ENCODE measurements around the gene SMKR1. TPM values are rescaled to one million over a fixed set of nuclear protein-coding genes. Genes with fewer than 3 reads are reported as not detected.
"Not testable (repeated sequence)": the region's sequence is repeated elsewhere in the genome, so short reads cannot be mapped to it uniquely, and the experiment has no call there.

The SMKR1 gene
- total and polyA plus RNA-seq, 2 experiments from 2014 or later = 2.1 TPM; not detected in 1

DNA sequence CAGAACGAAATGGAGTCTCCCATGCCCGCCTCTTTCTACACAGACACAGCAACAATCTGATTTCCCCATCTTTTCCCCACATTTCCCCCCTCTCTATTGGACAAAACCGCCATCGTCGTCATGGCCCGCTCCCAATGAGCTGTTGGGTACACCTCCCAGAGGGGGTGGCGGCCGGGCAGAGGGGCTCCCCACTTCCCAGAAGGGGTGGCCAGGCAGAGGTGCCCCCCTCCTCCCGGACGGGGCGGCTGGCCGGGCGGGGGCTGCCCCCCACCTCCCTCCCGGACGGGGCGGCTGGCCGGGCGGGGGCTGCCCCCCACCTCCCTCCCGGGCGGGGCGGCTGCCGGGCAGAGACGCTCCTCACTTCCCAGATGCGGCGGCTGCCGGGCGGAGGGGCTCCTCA lies 26.4 kb upstream of the SMKR1 start:
- Mint-ChIP-seq H3K9me3 (peaks cover 24% of the 10 kb centered on the region), H3K27me3 (ENCODE audit: insufficient read depth, low read depth, poor library complexity) (peaks cover 10% of the 10 kb centered on the region), H3K36me3 (ENCODE audit: low read depth) (peaks cover 40% of the 10 kb centered on the region)
- H3K79me2 ChIP-seq (replicated peaks; ENCODE audit: insufficient read depth); H3K27ac ChIP-seq (ENCODE audit: low read depth); H3K4me1 Mint-ChIP-seq; ATAC-seq; H3K36me3 ChIP-seq (ENCODE audit: insufficient read depth); H3K4me3 ChIP-seq; H3F3A ChIP-seq (replicated peaks; ENCODE audit: low read depth); H3K4me2 ChIP-seq; H3K4me1 ChIP-seq (ENCODE audit: insufficient read depth); DNase-seq (ENCODE audit: low spot score); H3K27me3 ChIP-seq (ENCODE audit: insufficient read depth); H2AFZ ChIP-seq; H3K4me3 Mint-ChIP-seq; H3K27ac Mint-ChIP-seq; H4K20me1 ChIP-seq (replicated peaks; ENCODE audit: insufficient read depth); H3K9me2 ChIP-seq (ENCODE audit: insufficient read depth): not testable (repeated sequence)

DNA sequence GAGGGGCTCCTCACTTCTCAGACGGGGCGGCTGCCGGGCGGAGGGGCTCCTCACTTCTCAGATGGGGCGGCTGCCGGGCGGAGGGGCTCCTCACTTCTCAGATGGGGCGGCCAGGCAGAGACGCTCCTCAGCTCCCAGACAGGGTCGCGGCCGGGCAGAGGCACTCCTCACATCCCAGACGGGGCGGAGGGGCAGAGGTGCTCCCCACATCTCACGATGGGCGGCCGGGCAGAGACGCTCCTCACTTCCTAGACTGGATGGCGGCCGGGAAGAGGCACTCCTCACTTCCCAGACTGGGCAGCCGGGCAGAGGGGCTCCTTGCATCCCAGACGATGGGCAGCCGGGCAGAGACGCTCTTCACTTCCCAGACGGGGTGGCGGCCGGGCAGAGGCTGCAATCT lies 25.9 kb upstream of the SMKR1 start:
- not testable (repeated sequence) for H3K27ac Mint-ChIP-seq; DNase-seq (ENCODE audit: low spot score); H3K4me3 Mint-ChIP-seq

DNA sequence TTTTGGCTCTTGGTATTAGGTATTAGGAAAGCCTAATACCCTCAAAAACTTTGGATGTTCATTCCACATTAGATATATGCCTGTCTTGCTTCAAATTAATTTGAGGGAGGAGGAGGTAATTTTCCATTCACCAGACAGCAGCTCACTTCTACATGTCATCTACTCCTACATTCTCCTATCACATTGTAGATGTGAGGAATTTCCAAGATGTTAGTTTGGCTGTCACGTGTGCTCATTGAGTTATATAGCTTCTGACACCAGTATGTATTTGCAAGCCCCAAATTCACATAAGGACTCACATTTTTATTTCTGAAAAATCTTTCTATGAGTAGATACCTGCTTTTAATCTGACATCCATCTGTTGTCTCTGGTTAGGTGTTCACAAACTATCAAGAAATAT lies 22.5 kb upstream of the SMKR1 start:
- Histone ChIP-seq H3K27ac (ENCODE audit: low read depth) (no peak overlapping the region), H3K4me3 (no peak overlapping the region), H3K27me3 (ENCODE audit: insufficient read depth) (no peaks in the 10 kb centered on the region), H3K4me2 (no peak overlapping the region), H3K4me1 (ENCODE audit: insufficient read depth) (no peaks in the 10 kb centered on the region), H3K36me3 (ENCODE audit: insufficient read depth) (no peaks in the 10 kb centered on the region; the same call in 1 of the 2 replicates), H4K20me1 (replicated peaks; ENCODE audit: insufficient read depth) (0 out of 2 replicates have a peak, but pooled peaks cover 4% of the 10 kb centered on the region), H3F3A (replicated peaks; ENCODE audit: low read depth) (no peaks in the 10 kb centered on the region), H3K79me2 (replicated peaks; ENCODE audit: insufficient read depth) (no peaks in the 10 kb centered on the region), H2AFZ (no peak overlapping the region), H3K9me2 (ENCODE audit: insufficient read depth) (no peaks in the 10 kb centered on the region)
- ATAC-seq = no peak
- H3K4me1 Mint-ChIP-seq = no peaks in the 10 kb centered on the region
- peaks cover 45% of the 10 kb centered on the region for H3K36me3 Mint-ChIP-seq (ENCODE audit: low read depth)
- H3K4me3 Mint-ChIP-seq = no peak overlapping the region
- peaks cover 12% of the 10 kb centered on the region for H3K27me3 Mint-ChIP-seq (ENCODE audit: insufficient read depth, low read depth, poor library complexity)
- H3K27ac Mint-ChIP-seq = no peak overlapping the region
- H3K9me3 Mint-ChIP-seq = peaks cover 23% of the 10 kb centered on the region
- no peak for DNase-seq (ENCODE audit: low spot score)
- TF ChIP-seq EZH2 (IDR thresholded peaks at IDR 0.05; ENCODE audit: low read depth, unreplicated experiment) (no peak), ZNF331 (CRISPR knock-in tag; IDR thresholded peaks at IDR 0.05; ENCODE audit: low read depth) (no peak), EZH2phosphoT487 (IDR thresholded peaks at IDR 0.05; ENCODE audit: unreplicated experiment) (no peak), CREB1 (CRISPR knock-in tag; IDR thresholded peaks at IDR 0.05; ENCODE audit: low read depth) (no peak), JUNB (IDR thresholded peaks at IDR 0.05; ENCODE audit: unreplicated experiment) (no peak)
- TF ChIP-seq, protein P1, sequence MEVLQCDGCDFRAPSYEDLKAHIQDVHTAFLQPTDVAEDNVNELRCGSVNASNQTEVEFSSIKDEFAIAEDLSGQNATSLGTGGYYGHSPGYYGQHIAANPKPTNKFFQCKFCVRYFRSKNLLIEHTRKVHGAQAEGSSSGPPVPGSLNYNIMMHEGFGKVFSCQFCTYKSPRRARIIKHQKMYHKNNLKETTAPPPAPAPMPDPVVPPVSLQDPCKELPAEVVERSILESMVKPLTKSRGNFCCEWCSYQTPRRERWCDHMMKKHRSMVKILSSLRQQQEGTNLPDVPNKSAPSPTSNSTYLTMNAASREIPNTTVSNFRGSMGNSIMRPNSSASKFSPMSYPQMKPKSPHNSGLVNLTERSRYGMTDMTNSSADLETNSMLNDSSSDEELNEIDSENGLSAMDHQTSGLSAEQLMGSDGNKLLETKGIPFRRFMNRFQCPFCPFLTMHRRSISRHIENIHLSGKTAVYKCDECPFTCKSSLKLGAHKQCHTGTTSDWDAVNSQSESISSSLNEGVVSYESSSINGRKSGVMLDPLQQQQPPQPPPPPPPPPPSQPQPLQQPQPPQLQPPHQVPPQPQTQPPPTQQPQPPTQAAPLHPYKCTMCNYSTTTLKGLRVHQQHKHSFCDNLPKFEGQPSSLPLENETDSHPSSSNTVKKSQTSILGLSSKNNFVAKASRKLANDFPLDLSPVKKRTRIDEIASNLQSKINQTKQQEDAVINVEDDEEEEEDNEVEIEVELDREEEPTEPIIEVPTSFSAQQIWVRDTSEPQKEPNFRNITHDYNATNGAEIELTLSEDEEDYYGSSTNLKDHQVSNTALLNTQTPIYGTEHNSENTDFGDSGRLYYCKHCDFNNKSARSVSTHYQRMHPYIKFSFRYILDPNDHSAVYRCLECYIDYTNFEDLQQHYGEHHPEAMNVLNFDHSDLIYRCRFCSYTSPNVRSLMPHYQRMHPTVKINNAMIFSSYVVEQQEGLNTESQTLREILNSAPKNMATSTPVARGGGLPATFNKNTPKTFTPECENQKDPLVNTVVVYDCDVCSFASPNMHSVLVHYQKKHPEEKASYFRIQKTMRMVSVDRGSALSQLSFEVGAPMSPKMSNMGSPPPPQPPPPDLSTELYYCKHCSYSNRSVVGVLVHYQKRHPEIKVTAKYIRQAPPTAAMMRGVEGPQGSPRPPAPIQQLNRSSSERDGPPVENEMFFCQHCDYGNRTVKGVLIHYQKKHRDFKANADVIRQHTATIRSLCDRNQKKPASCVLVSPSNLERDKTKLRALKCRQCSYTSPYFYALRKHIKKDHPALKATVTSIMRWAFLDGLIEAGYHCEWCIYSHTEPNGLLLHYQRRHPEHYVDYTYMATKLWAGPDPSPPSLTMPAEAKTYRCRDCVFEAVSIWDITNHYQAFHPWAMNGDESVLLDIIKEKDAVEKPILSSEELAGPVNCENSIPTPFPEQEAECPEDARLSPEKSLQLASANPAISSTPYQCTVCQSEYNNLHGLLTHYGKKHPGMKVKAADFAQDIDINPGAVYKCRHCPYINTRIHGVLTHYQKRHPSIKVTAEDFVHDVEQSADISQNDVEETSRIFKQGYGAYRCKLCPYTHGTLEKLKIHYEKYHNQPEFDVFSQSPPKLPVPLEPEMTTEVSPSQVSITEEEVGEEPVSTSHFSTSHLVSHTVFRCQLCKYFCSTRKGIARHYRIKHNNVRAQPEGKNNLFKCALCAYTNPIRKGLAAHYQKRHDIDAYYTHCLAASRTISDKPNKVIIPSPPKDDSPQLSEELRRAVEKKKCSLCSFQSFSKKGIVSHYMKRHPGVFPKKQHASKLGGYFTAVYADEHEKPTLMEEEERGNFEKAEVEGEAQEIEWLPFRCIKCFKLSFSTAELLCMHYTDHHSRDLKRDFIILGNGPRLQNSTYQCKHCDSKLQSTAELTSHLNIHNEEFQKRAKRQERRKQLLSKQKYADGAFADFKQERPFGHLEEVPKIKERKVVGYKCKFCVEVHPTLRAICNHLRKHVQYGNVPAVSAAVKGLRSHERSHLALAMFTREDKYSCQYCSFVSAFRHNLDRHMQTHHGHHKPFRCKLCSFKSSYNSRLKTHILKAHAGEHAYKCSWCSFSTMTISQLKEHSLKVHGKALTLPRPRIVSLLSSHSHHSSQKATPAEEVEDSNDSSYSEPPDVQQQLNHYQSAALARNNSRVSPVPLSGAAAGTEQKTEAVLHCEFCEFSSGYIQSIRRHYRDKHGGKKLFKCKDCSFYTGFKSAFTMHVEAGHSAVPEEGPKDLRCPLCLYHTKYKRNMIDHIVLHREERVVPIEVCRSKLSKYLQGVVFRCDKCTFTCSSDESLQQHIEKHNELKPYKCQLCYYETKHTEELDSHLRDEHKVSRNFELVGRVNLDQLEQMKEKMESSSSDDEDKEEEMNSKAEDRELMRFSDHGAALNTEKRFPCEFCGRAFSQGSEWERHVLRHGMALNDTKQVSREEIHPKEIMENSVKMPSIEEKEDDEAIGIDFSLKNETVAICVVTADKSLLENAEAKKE (CRISPR knock-in tag; IDR thresholded peaks at IDR 0.05) = no peak
- TF ChIP-seq, protein P2, sequence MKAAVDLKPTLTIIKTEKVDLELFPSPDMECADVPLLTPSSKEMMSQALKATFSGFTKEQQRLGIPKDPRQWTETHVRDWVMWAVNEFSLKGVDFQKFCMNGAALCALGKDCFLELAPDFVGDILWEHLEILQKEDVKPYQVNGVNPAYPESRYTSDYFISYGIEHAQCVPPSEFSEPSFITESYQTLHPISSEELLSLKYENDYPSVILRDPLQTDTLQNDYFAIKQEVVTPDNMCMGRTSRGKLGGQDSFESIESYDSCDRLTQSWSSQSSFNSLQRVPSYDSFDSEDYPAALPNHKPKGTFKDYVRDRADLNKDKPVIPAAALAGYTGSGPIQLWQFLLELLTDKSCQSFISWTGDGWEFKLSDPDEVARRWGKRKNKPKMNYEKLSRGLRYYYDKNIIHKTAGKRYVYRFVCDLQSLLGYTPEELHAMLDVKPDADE (IDR thresholded peaks at IDR 0.05) = no peak

More for the DNA sequence above, 25.9 kb upstream of the SMKR1 start:
- not testable (repeated sequence) for H3K27ac ChIP-seq (ENCODE audit: low read depth); H3K4me2 ChIP-seq; H3K79me2 ChIP-seq (replicated peaks; ENCODE audit: insufficient read depth); H3K4me1 ChIP-seq (ENCODE audit: insufficient read depth); H3K27me3 ChIP-seq (ENCODE audit: insufficient read depth); H2AFZ ChIP-seq; H3F3A ChIP-seq (replicated peaks; ENCODE audit: low read depth); H3K9me2 ChIP-seq (ENCODE audit: insufficient read depth); H3K36me3 ChIP-seq (ENCODE audit: insufficient read depth); H3K4me3 ChIP-seq; H4K20me1 ChIP-seq (replicated peaks; ENCODE audit: insufficient read depth); H3K4me1 Mint-ChIP-seq; ATAC-seq
- peaks cover 13% of the 10 kb centered on the region for H3K27me3 Mint-ChIP-seq (ENCODE audit: insufficient read depth, low read depth, poor library complexity)
- H3K36me3 Mint-ChIP-seq (ENCODE audit: low read depth) = peaks cover 43% of the 10 kb centered on the region
- peaks cover 24% of the 10 kb centered on the region for H3K9me3 Mint-ChIP-seq
